ENCODE data around the gene SPOP.

DNA sequence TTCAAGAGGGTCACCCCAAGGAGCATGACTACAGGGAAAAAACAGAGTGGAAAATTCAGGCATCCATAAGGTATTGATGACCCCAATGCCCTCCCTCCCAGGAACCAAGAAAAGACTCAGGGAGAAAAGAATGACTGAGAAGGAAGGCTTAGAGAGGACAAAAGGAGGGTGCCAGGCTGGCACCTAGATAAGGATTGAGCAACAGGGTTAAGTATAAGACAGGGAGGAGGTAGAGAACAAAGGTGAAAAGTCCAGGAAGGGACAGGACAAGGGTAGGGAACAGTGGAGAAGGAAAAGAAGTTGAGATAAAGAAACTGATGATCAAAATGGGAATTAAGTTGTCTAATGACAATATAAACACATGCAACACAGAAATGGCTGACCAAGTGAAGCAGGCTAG is 27.4 kb upstream of the SPOP start:
- TF ChIP-seq EZH2 (IDR thresholded peaks at IDR 0.05; ENCODE audit: low read length, missing control alignments) = no peak
- TF ChIP-seq, protein P1, sequence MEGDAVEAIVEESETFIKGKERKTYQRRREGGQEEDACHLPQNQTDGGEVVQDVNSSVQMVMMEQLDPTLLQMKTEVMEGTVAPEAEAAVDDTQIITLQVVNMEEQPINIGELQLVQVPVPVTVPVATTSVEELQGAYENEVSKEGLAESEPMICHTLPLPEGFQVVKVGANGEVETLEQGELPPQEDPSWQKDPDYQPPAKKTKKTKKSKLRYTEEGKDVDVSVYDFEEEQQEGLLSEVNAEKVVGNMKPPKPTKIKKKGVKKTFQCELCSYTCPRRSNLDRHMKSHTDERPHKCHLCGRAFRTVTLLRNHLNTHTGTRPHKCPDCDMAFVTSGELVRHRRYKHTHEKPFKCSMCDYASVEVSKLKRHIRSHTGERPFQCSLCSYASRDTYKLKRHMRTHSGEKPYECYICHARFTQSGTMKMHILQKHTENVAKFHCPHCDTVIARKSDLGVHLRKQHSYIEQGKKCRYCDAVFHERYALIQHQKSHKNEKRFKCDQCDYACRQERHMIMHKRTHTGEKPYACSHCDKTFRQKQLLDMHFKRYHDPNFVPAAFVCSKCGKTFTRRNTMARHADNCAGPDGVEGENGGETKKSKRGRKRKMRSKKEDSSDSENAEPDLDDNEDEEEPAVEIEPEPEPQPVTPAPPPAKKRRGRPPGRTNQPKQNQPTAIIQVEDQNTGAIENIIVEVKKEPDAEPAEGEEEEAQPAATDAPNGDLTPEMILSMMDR (conservative IDR thresholded peaks at IDR 0.05 in 1 of 2, IDR thresholded peaks at IDR 0.05 in 1 of 2; ENCODE audit: low read depth in 1 of 2, low read length in 2 of 2) = no peak
